HG03520 (cell line): ENCODE measurements around the gene CNKSR3.

Experiments used
- ATAC-seq: cut with Tn5 transposase; IDR thresholded peaks from one replicate; pipeline ENCODE4 v1.9.1; 2021; ENCODE audit warnings: mild to moderate bottlenecking, moderate library complexity; ENCODE audit not compliant: unreplicated experiment

The CNKSR3 gene

DNA sequence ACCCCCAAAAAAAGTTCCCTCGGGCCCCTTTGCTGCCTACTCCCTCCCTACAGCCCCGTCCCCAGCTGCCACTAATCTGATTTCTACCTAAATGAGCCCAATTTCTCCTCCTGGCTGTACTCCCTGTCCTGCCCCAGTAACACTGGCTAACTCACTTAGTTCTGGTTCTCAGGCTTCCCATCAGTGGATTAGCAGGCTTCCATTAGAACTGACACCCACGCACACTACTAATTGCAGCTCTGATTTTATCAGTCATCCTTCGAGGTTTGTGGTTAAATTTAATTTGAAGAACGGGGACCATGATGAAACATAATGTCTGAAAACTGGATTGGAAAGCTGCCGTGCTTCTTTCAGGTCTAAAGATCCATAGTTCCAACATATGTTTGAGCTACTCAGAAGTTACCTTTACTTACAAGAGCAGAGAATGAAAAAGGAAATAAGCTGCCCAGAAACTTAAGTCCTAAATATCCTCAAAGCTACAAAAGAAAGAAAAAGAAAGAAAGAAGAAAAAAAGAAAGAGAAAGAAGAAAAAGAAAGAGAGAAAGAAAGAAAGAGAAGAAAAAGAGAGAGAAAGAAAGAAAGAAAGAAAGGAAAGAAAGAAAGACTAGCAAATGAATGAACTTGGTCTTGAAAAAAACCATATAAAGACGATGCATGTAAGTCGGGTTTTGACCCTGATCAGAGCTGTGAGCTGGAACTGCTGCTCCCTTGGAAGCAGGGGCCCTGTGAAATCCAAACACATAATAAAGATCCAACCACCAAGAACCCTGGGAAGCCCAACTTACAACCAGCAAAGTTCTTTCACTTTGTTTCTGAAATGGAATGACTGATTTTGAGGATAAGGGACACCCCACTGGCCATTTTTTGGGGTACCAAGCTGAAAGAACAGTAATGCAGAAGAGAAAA, 51.7 kb downstream of the CNKSR3 start:
- no peak for ATAC-seq

DNA sequence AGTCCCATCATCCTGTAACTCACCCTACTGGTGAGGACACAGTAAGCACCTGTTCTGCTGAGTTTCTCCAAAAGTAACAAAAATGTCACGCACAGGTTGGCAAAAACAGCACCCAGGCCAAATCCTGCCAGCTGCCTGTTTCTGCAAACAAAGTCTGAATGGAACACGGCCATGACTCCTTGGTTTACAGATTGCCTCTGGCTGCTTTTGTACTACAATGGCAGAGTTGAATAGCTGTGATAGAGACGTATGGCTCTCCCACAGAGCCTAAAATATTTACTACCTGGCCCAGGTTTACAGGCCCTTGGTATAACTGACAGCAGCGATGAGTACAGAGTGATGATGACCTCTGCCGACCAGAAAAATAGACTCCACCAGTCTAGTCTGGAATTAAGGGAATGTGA, 52.6 kb downstream of the CNKSR3 start:
- ATAC-seq, result no peak

DNA sequence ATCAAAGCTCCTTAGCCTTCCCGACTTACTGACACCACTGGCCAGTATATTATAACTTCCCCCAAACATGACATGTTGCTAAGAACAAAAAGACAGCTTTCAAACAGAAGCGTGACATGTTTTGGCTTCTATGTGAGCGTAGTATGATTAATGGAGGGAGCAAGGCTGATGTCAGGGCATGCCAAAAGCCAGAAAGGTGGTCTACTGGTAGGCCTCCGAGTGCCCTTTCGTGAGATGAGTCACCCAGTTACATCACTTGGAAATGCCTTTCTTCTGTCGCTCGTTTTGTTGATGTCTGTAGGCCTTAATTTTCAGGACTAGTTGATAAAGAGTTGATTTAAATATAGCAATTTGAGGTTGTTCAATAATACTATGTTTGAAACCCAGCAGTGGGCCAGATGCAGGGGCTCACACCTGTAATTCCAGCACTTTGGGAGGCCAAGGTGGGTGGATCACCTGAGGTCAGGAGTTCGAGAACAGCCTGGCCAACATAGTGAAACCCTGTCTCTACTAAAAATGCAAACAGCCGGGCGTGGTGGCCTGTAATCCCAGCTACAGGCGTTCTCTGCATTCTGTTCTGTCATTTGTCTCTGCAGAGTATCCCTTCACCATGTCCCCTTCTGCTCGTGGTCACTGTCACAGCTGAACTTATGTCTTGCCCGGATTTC, 53.3 kb downstream of the CNKSR3 start:
- ATAC-seq, result no peak

DNA sequence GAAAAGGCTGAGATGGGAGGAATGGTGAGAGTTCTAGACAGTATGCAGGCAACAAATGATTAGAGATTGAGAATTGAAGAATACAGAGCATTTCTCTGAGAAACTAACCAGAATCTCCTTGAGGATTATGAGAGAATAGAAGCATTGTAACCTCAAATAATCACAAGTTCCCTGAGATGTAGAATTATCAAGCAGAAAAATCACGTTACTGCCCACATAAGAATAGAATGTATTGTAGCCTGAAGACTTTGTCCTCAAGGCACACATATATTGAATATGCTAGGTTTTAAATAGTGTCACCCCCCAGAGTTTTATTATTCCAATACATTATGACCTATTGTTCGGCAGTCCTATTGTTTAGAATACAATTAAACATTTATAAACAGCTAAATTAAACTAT, 57.2 kb downstream of the CNKSR3 start:
- no peak for ATAC-seq

DNA sequence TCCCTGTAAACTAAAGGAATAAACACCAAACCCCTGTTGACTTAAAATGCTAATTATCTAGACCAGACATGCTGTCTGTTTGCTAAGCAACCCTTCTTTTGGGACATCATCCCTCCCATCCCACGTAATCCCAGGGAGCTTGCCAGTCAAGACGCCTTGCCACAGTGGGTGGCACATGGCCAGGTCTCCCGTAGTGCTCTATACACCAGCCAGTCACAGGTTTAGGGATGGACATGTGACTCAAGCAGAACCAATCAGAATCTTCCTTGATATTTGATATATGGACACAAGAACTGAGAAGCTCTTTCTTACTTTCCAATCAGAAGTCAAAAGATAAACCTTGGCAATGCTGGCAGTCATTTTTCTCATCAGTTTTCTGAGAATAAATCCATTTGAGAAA, 60.0 kb downstream of the CNKSR3 start:
- ATAC-seq, result no peak

DNA sequence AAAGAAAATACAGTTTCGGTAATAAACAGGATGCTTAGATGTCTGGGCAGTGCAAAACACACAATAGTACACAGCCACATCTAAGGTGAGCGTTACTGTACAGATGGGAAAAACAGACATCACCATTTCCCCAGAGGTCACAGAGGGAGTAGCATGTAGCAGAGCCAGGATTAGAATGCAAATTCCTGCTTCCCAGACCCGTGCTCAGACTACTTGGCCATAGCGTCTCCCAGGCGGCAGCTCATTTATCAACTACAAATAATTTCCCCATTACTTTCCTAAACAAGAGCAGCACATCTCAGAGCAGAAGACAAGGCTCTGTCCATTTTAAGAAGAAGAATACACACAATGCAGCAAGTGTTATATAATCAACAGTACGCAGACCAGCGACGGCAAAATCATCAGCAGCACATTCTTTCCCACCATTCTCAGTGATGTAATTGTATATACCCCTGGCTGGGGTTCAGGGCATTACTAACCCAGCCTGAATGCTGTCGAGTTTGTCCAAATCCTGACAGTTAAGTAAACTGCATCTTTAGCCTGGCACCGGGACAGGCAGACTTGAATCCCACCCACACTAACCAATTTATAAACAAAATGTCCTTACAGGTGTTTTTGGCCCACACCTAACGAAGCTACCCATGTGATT, 61.9 kb downstream of the CNKSR3 start:
- no peak for ATAC-seq

DNA sequence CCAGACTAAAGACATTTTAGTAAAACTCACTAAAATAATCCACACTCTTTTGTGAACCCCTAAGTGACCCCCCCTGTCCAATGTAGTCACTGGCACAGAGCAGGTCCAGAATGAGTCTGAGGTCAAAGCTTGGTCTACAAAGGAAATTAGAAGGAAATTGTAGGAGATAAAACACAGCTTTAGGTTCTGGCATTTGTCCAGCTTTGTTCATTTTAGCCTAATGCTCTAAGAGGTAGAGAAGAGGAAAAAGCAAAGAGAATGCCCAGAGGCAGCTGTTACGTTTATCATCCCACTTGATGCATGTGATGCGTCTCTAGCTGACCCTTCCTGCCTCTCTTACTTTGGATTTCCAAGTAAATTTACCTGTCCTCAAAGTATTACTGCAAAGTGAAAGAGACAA, 62.5 kb downstream of the CNKSR3 start:
- ATAC-seq, result no peak

DNA sequence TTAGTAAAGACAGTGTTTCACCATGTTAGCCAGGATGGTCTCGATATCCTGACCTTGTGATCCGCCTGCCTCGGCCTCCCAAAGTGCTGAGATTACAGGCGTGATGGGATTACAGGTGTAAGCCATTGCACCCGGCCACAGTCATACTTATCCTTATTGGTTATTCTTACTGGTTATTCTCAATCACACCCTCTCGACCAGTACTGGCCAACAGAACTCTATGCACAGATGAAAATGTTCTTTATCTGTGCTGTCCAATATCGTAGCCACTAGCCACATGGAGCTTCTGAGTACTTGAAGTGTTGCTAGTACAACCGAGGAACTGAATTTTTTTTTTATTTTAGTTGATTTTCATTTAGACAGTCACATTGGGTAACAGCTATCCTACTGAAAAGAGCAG, 63.5 kb downstream of the CNKSR3 start:
- ATAC-seq, result no peak

DNA sequence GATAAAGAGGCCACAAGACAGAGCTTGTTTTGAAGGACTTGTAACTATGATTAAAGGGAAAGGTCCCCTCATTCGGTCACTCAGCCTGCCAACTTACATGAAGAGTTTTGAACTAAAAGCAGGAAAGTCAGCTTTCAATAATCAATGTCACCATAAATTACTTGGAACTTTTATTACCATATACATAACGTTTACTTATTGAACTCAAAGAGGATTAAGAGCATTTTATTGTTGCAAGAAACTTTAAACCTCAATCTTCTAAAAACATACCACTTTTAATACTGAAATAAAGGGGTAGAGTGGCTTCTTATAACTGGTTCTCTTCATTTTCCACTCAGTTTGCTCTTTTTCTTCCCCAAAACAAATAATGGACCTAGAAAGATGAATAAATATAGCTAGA, 65.1 kb downstream of the CNKSR3 start:
- no peak for ATAC-seq

DNA sequence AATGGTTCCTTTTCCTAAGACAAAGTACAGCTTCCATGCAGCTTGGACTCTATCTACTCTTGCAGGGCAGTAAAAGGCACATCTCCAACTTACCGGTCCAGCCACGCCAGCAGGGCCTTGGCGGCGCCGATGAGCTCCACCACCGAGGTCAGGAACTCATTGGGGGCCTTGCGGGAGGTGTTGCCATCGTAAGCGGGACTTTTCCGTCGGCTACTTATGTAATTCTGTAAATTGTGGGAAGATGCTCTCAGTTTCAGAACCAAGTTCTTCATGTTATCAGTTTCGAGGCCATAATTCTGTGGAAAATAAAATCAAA, 68.5 kb downstream of the CNKSR3 start:
- no peak for ATAC-seq

DNA sequence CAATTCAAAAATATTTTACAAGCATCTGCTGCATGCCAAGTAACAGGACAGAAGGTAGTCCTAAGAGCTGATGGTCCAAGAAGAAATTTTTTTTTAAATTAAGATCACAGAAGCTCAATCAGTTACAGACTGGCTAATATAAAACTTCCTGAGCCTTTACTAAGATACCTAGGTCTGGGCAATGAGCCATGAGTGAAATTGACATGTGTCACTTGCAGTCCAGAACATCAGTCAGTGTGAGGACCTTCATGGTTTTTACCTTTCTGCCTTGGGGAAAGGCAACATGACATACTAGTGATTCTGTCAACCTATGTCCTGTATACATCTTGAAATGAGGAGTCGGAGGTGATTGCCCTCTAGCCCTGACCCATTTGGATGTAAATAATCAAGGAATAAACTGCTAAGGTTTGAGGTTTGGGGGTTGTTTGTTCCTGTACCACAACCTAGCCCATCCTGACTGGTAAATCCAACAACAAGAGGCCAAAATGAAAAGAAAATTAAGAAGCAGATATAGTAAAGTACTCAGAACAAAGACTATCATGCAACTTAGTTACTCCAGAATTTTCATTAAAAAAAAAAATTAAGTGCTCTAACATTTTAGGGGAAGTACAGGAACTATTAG, 70.0 kb downstream of the CNKSR3 start:
- no peak for ATAC-seq

DNA sequence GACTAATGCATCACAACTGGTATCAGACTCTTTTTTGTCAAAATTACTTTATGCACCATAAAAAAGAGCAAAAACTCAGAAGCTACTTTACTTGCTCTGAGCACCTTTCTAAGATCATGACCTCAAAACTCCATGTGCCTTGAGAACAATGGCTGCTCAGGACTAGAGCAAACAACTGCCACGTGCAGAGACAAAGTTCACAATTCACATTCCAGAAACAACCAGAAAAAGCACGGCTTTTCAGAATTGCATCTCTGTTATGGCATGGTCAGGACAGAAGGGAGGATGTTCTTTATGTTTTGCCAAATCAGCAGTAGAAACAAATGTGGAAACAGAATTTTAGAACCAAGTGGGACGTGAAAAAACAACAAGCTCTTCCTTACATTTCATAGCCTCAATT, 70.5 kb downstream of the CNKSR3 start:
- ATAC-seq, result no peak

DNA sequence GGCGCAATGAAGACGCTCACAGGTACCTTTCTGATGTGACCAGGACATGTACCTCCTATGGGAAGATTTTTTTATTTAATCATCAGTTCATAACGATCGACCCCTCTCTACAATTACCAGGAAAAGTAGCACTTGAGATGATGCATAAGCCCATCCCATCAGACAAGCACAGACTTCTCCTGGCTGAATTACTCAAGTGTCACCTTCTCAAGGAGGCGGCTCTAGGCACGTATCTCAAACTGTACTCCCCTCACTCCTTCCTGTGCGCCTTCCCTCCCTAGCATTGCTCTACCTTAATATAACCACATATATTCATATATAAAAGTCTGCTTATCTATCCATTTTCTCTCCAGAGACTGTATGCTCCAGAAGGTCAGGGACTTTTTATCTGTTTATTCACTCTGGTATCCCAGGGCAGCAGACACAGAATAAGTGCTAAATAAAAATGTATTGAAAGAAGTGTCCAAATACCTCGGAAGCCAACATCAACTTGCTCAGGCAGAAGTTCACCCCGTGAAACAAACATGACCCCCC, 71.5 kb downstream of the CNKSR3 start:
- ATAC-seq, result no peak

DNA sequence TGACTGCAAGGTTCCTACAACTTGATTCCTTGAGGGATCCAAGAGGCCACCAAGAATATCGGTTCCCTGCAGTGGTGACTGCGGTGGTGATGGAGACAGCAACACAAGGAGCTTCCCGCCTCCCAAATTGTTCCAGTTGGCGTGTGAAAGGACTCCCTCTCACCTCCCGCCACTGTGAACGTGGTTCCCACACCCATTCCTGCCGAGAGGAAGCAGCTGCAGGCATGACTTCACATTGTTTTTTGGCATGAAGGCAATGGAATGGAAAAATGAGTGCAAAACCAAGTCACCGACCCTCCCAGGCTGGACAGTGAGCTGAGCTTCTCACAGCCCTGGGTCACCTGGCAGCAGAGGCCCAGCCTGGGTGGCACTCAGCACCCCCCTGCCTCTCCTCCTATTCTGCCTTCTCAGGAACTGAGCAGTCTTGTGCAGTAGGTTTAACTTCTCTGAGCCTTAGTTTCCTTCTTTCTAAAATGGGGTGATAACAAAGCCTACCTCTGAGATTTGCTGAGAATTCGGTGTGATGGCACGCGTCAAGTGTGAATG, 75.0 kb downstream of the CNKSR3 start:
- no peak for ATAC-seq

DNA sequence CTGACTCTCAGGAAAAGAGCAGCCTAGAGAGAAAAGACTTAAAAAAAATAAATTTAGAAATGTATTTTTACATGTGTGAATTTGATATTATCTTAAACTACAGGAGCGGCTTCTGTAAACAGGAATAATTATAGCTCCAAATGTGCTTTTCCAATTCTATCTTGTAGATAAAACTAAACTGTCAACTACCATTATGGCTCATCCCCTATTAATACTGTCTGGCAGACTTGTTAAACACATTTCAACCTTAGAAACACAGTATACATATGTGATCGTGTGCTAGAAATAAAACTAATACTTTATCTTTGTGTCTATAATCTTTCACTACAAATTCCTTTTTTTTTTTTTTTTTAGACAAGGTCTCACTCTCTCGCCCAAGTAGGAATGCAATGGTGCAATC, 75.8 kb downstream of the CNKSR3 start:
- no peak for ATAC-seq

DNA sequence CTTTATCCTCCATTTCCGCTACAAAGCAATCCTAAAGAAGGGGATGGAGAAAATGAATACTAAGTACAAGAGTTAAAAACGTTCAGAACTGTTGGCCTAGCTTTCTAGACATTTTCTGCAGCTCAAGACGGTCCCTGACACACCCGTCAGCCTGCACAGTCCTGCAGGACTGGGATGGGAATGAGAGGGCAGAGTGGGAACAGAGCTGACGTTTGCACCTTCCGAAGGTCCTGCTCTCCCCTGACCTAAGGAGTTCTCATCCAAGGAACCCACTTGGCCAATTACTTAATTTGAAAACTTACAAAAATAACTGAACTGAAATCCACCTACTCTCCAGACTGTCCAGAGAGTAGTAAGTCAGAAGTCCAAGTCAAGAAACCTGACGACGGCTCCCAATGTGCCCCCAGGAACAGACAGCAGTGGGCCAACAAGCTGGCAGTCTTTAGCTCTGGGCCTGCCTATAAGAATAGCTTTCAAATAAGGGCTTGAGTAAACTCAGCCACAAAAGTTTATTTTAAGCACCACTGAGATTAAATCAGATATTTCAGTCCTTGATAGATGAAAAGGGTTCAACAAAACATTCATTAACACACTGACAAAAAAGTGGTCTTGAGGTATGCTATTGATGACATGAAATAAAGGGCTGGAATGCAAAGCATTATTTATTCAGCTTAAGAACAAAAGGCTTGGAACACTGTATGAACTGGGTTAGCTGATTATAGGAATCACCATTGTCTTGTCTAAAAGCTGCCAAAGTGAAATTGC, 76.8 kb downstream of the CNKSR3 start:
- no peak for ATAC-seq

DNA sequence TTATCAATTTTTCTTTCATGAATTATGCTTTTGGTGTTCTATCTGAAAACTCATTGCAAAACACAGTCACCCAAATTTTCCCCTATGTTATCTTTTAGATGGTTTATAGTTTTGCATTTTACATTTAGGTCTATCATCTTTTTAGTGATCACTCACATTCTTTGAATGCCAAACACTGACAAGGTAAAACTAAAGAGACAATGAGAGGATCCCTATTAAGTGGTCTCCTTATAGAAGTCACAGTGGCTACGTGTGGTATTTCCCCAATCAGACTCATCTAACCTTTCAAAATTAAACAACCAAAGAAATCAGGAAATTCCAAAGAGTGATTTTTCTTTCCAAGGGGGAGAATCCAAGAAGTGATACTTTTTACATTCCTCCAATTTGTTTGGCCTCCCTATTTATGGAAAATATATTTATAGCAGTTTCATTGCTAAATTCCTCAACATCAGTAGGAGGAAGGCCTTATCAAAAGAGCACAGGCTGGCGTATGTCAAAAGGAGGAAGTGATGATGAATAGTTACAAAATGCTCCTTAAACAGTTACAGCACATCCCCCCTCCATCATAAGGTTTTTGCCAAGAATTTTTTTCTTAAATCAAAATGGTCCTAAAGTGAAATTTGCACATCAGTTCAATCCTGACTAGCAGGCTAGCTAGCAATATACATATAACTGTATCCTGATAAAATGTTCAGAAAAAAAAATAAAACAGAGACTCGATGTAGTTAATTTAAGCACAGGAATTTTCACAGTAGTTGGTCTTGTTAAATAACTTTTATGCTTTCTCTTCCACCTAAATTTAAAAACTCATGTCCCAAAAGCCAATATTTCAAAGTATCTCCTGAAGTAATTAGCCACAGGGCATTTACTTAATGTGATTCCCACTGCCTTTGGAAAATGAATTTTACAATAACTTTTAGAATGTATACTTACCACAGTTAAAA, 77.7 kb downstream of the CNKSR3 start:
- ATAC-seq, result no peak

DNA sequence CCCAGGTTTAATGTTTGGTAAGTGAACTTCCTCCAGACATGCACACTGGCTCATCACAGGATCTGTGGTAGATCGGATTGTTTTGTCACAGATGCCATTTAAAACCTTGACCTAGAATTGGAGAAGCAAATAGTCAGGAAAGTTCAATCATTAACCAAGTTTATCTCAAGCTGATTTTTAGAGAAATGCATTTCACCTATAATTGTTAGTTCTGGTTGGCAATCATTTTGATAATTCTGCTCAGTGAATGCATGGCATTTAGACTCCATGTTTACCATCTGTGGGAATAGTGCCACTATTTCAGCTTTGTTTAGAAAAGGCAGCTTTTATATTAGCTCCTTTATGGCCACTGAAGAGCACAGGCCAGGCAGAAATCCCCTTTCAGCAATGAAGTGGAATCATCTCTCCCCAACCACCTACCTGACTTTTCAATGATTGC, 80.0 kb downstream of the CNKSR3 start:
- ATAC-seq, result no peak

DNA sequence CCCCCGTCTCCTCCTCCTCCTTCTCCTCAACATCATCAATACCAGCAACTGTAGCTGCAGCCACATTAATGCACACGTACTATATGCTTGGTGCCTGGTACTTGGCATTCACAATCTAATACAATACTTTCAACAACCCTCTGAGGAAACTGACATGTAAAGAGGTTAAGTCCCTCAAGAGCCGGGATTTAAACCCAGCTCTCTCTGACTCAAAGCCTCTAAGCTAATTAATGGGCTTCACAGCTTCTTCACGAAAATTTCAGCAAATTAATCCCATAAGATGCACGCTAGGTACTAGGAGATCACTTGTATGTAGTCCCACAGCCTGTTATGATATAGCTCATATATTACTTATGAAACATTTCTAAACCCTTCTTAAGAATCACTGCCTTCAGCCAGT, 80.8 kb downstream of the CNKSR3 start:
- ATAC-seq, result no peak
